Panc1 (cell line): Measurements from ENCODE around the gene RPS19BP1.

ENCODE experiments used
- SIN3A ChIP-seq: IDR thresholded peaks from 2 replicates; pipeline ENCODE4 v1.6.1; 2012; ENCODE audit warnings: low read depth, mild to moderate bottlenecking, low read length, moderate library complexity, borderline replicate concordance; ENCODE audit not compliant: insufficient read depth
- TCF7L2 ChIP-seq: IDR thresholded peaks from 2 replicates; pipeline ENCODE4 v1.6.1; 2011; ENCODE audit warnings: mild to moderate bottlenecking, low read depth, low read length, inconsistent platforms
- TF ChIP-seq, protein P1 (sequence below): fragments of 450-650 bp; IDR thresholded peaks from 2 replicates; pipeline ENCODE4 v1.5.1; 2017; ENCODE audit warnings: mild to moderate bottlenecking
- TF ChIP-seq, protein P2 (sequence below), 2 experiments: IDR thresholded peaks; 2 replicates each; pipeline ENCODE4 v1.6.1; 2011 to 2012; ENCODE audit warnings: low read depth in 2 of 2, control low read depth in 1 of 2, low read length in 1 of 2, mild to moderate bottlenecking in 1 of 2, moderate library complexity in 1 of 2; ENCODE audit not compliant: insufficient read depth in 1 of 2

DNA sequence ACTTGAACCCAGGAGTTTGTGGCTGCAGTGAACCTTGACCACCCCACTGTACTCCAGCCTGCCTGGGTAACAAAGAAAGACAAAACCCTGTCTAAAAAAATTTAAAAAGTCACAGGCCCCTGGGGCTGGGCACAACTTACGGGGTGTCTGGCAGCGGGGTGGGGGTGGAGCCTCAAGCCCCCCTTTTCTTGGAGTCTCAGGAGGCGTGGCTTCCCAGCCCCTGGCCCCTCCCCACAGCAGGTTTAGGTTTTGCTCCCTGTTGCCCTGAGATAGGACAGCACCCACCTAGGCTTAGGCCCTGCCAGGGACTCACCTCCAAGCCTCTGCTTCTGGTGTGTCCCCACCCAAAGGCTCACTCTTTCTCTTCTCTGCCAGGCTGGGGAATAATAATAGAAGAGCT lies 53.3 kb downstream of the RPS19BP1 start:
- TF ChIP-seq SIN3A (no peak), TCF7L2 (no peak)
- TF ChIP-seq, protein P1, sequence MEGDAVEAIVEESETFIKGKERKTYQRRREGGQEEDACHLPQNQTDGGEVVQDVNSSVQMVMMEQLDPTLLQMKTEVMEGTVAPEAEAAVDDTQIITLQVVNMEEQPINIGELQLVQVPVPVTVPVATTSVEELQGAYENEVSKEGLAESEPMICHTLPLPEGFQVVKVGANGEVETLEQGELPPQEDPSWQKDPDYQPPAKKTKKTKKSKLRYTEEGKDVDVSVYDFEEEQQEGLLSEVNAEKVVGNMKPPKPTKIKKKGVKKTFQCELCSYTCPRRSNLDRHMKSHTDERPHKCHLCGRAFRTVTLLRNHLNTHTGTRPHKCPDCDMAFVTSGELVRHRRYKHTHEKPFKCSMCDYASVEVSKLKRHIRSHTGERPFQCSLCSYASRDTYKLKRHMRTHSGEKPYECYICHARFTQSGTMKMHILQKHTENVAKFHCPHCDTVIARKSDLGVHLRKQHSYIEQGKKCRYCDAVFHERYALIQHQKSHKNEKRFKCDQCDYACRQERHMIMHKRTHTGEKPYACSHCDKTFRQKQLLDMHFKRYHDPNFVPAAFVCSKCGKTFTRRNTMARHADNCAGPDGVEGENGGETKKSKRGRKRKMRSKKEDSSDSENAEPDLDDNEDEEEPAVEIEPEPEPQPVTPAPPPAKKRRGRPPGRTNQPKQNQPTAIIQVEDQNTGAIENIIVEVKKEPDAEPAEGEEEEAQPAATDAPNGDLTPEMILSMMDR, result no peak
- TF ChIP-seq, protein P2, sequence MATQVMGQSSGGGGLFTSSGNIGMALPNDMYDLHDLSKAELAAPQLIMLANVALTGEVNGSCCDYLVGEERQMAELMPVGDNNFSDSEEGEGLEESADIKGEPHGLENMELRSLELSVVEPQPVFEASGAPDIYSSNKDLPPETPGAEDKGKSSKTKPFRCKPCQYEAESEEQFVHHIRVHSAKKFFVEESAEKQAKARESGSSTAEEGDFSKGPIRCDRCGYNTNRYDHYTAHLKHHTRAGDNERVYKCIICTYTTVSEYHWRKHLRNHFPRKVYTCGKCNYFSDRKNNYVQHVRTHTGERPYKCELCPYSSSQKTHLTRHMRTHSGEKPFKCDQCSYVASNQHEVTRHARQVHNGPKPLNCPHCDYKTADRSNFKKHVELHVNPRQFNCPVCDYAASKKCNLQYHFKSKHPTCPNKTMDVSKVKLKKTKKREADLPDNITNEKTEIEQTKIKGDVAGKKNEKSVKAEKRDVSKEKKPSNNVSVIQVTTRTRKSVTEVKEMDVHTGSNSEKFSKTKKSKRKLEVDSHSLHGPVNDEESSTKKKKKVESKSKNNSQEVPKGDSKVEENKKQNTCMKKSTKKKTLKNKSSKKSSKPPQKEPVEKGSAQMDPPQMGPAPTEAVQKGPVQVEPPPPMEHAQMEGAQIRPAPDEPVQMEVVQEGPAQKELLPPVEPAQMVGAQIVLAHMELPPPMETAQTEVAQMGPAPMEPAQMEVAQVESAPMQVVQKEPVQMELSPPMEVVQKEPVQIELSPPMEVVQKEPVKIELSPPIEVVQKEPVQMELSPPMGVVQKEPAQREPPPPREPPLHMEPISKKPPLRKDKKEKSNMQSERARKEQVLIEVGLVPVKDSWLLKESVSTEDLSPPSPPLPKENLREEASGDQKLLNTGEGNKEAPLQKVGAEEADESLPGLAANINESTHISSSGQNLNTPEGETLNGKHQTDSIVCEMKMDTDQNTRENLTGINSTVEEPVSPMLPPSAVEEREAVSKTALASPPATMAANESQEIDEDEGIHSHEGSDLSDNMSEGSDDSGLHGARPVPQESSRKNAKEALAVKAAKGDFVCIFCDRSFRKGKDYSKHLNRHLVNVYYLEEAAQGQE (IDR thresholded peaks at IDR 0.05; ENCODE audit: insufficient read depth in 1 of 2, low read depth in 2 of 2, low read length in 1 of 2), result no peak
